ENCODE measurements around the gene HYOU1.

- TF ChIP-seq CTCF (IDR thresholded peaks at IDR 0.05; ENCODE audit: low read depth, low read length): no peak
- TF ChIP-seq MAX (IDR thresholded peaks at IDR 0.05; ENCODE audit: low read depth, low read length): no peak
Measured at GRCh38 chr11:119027561-119028345, 29.3 kb downstream of the HYOU1 start.
